ENCODE data around the gene IGSF10. TPM values are rescaled to one million over a fixed set of nuclear protein-coding genes. Genes with fewer than 3 reads are reported as not detected.

The IGSF10 gene
- total and polyA plus RNA-seq, 2 of the 8 experiments (the other 6 are each of a cell fraction or from before 2014, with no cell fraction given): 0.59 to 0.95 TPM

DNA sequence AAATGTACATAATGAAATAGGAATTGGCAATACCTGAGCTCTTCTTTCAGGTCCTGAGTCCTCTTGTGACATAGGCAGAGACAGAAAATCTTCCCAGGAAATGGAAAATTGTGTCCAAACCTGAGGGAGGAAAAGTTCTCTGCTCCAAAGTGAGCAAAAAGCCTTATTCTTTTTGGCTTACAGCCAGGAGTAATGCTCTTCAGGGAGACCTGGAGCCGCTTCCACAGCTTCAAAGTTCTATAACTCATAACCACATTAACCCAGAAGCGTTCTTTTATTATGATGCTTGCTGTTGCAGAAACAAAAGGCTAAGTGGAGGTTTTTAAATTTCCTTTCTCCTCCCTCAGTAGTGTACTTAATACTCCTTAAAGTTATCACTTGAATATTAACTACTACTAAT lies 633 bp downstream of the IGSF10 start:
- no peak for TF ChIP-seq YY1 (IDR thresholded peaks at IDR 0.05; ENCODE audit: low read depth, low read length)
- no peak overlapping the region for H3K23ac ChIP-seq (ENCODE audit: insufficient read length)
- peak overlapping the region; percentile 16 to 66 (median 46); a peak in 5 of 8 replicates for H3K4me3 ChIP-seq (ENCODE audit: extremely low read depth in 1 of 4, insufficient read depth in 2 of 4, low read depth in 3 of 4, low read length in 4 of 4)
- H2BK12ac ChIP-seq (ENCODE audit: low read depth, low read length): no peak overlapping the region
- H3K36me3 ChIP-seq (ENCODE audit: control insufficient read depth in 2 of 4, insufficient read depth in 4 of 4, low read length in 3 of 4): no peaks in the 10 kb centered on the region
- no peak overlapping the region for H2AK5ac ChIP-seq (ENCODE audit: low read depth, low read length)
- no peaks in the 10 kb centered on the region for H3K9me3 ChIP-seq (ENCODE audit: insufficient read depth in 2 of 2, low read depth in 1 of 2, low read length in 1 of 2)
- ChIA-PET POLR2A (ENCODE audit: partially characterized antibody) (interaction anchor here (0.6 kb wide), 1 partner anchor 374 kb away, joined by 3 read pairs; no protein-coding TSS in a partner anchor), CTCF (ENCODE audit: partially characterized antibody) (interaction anchor here (1.2 to 2.4 kb wide), 5 partner anchors 8 to 458 kb away, joined by 3 to 11 read pairs (median 9); no protein-coding TSS in a partner anchor)
- no peak overlapping the region for H3K4ac ChIP-seq (replicated peaks; ENCODE audit: insufficient read length, low read depth, low read length)
- no peak overlapping the region for H2BK5ac ChIP-seq (ENCODE audit: low read depth, low read length)
- no peak overlapping the region for H3K18ac ChIP-seq (ENCODE audit: extremely low read depth, low read length)
- H3K27ac ChIP-seq (ENCODE audit: low read depth, low read length): no peak overlapping the region
- H2BK15ac ChIP-seq (ENCODE audit: low read length): no peak overlapping the region
- H4K20me1 ChIP-seq (replicated peaks in 1 of 2; ENCODE audit: control insufficient read depth in 1 of 2, insufficient read depth in 2 of 2, low read length in 2 of 2): no peaks in the 10 kb centered on the region
- H4K5ac ChIP-seq (ENCODE audit: insufficient read length, low read depth, low read length): no peak overlapping the region
- H3K79me2 ChIP-seq (ENCODE audit: control insufficient read depth in 1 of 2, insufficient read depth in 2 of 2, low read length in 2 of 2): no peaks in the 10 kb centered on the region
- H3K14ac ChIP-seq (ENCODE audit: insufficient read length): no peak overlapping the region
- no peak overlapping the region for H2BK20ac ChIP-seq (ENCODE audit: low read length)
- no peak overlapping the region for H4K8ac ChIP-seq (ENCODE audit: extremely low read depth, insufficient read depth, low read length)
- no peak overlapping the region for H3K56ac ChIP-seq (replicated peaks; ENCODE audit: insufficient read length, low read depth, low read length)
- H3K4me2 ChIP-seq (ENCODE audit: insufficient read depth in 1 of 2, low read depth in 2 of 2, low read length in 2 of 2): peak overlapping the region; percentile 54 to 65; a peak in 2 of 4 replicates
- FAIRE-seq (no peak), DNase-seq (ENCODE audit: low read depth in 1 of 2, low spot score in 2 of 2) (no peak)
- 95% methylated on average over 2 of the region's 2 CpGs; no CpG with 5 or more reads in 1 of the 2 experiments for WGBS, 2 experiments (ENCODE audit: extremely low coverage in 1 of 2, insufficient coverage in 1 of 2, insufficient read length in 1 of 2, insufficient replicate concordance in 2 of 2, low coverage in 1 of 2, low lambda C conversion rate in 2 of 2, missing lambda C conversion rate in 1 of 2)
- H3K27me3 ChIP-seq (replicated peaks in 1 of 4; ENCODE audit: control insufficient read depth in 3 of 4, extremely low read depth in 1 of 4, insufficient read depth in 3 of 4, low read length in 3 of 4): no peaks in the 10 kb centered on the region
- no peak overlapping the region for H3K9ac ChIP-seq (replicated peaks in 1 of 4; ENCODE audit: extremely low read depth in 1 of 4, low read depth in 3 of 4, low read length in 3 of 4)
- H3K79me1 ChIP-seq (ENCODE audit: low read depth, low read length): no peaks in the 10 kb centered on the region
- H3K4me1 ChIP-seq (replicated peaks in 1 of 4; ENCODE audit: control insufficient read depth in 3 of 4, insufficient read depth in 4 of 4, low read length in 3 of 4): peaks cover 0 to 2% (median 0%) of the 10 kb centered on the region in 4 experiments; a peak in 1 of 7 replicates
- H2BK120ac ChIP-seq (replicated peaks; ENCODE audit: low read depth, low read length): no peak overlapping the region
- H2AFZ ChIP-seq (ENCODE audit: low read length): 0 out of 2 replicates have a peak overlapping the region, but pooled peaks have one; percentile 18
- H3K23me2 ChIP-seq (ENCODE audit: low read depth, low read length): no peaks in the 10 kb centered on the region; the same call in 1 of the 2 replicates
- no peak overlapping the region for H4K91ac ChIP-seq (replicated peaks; ENCODE audit: insufficient read length, low read length)
